Neural crest cell (in vitro differentiated cells): ENCODE measurements around the gene TEX48. TPM values are rescaled to one million over a fixed set of nuclear protein-coding genes. Genes with fewer than 3 reads are reported as not detected.

ENCODE experiments used
- DNase-seq: peaks from one replicate; pipeline ENCODE4 v3.0.0; 2021; ENCODE audit warnings: low read depth, mixed read lengths, low spot score
- H3K27ac Mint-ChIP-seq: one replicate; pipeline ENCODE4 v1.8.0; 2021; ENCODE audit warnings: mild to moderate bottlenecking, mixed read lengths; ENCODE audit not compliant: unreplicated experiment
- H3K27me3 Mint-ChIP-seq: 2 replicates; pipeline ENCODE4 v1.8.0; 2021; ENCODE audit warnings: low read depth, mild to moderate bottlenecking, mixed read lengths
- H3K36me3 Mint-ChIP-seq: 2 replicates; pipeline ENCODE4 v1.8.0; 2021; ENCODE audit warnings: low read depth, mild to moderate bottlenecking, mixed read lengths
- H3K4me1 Mint-ChIP-seq: 2 replicates; pipeline ENCODE4 v1.8.0; 2021; ENCODE audit warnings: mixed read lengths
- H3K4me3 Mint-ChIP-seq: one replicate; pipeline ENCODE4 v1.8.0; 2021; ENCODE audit warnings: mild to moderate bottlenecking, mixed read lengths
- H3K9me3 Mint-ChIP-seq: 2 replicates; pipeline ENCODE4 v1.8.0; 2021; ENCODE audit warnings: mixed read lengths
- CTCF ChIP-seq: fragments of 200-600 bp; sonication (generic); conservative IDR thresholded peaks from 2 replicates; pipeline ENCODE4 v1.5.0; 2021; ENCODE audit warnings: antibody characterized with exemption, mild to moderate bottlenecking
- total RNA-seq: library from RNA; stranded (reverse); gene quantifications from 2 replicates; pipeline ENCODE4 v1.2.1, GENCODE V29; 2021

TEX48 gene
- total RNA-seq, 1 donor from 2014 or later, result not detected

- Mint-ChIP-seq H3K27ac (no peak overlapping the region), H3K27me3 (no peaks in the 10 kb centered on the region), H3K4me3 (no peak overlapping the region), H3K9me3 (no peaks in the 10 kb centered on the region), H3K4me1 (no peaks in the 10 kb centered on the region), H3K36me3 (peaks cover 2% of the 10 kb centered on the region)
- DNase-seq, result no peak
- TF ChIP-seq CTCF, result no peak
Measured at GRCh38 chr9:114634387-114634786, 47.6 kb downstream of the TEX48 start.

GRCh38 chr9:114633438-114634089 lies 48.4 kb downstream of the TEX48 start:
- TF ChIP-seq CTCF, result no peak
- H3K36me3 Mint-ChIP-seq, result no peaks in the 10 kb centered on the region
- H3K9me3 Mint-ChIP-seq, result no peaks in the 10 kb centered on the region
- H3K27me3 Mint-ChIP-seq, result no peaks in the 10 kb centered on the region
- DNase-seq, result no peak
- no peak overlapping the region for H3K4me3 Mint-ChIP-seq
- H3K4me1 Mint-ChIP-seq, result no peaks in the 10 kb centered on the region
- no peak overlapping the region for H3K27ac Mint-ChIP-seq

GRCh38 chr9:114631166-114631565 lies 50.8 kb downstream of the TEX48 start:
- no peaks in the 10 kb centered on the region for H3K27me3 Mint-ChIP-seq
- H3K4me1 Mint-ChIP-seq, result no peaks in the 10 kb centered on the region
- H3K36me3 Mint-ChIP-seq, result no peaks in the 10 kb centered on the region
- no peak overlapping the region for H3K4me3 Mint-ChIP-seq
- TF ChIP-seq CTCF, result no peak
- H3K27ac Mint-ChIP-seq, result no peak overlapping the region
- no peaks in the 10 kb centered on the region for H3K9me3 Mint-ChIP-seq
- no peak for DNase-seq

GRCh38 chr9:114629563-114630090 lies 52.4 kb downstream of the TEX48 start:
- H3K9me3 Mint-ChIP-seq, result no peaks in the 10 kb centered on the region
- H3K4me3 Mint-ChIP-seq, result no peak overlapping the region
- H3K27ac Mint-ChIP-seq, result no peak overlapping the region
- no peak for TF ChIP-seq CTCF
- no peaks in the 10 kb centered on the region for H3K4me1 Mint-ChIP-seq
- no peaks in the 10 kb centered on the region for H3K27me3 Mint-ChIP-seq
- H3K36me3 Mint-ChIP-seq, result no peaks in the 10 kb centered on the region
- DNase-seq, result no peak

GRCh38 chr9:114627553-114627952 lies 54.4 kb downstream of the TEX48 start:
- no peak for TF ChIP-seq CTCF
- no peak for DNase-seq
- no peaks in the 10 kb centered on the region for H3K36me3 Mint-ChIP-seq
- H3K4me3 Mint-ChIP-seq, result no peak overlapping the region
- no peaks in the 10 kb centered on the region for H3K27me3 Mint-ChIP-seq
- H3K9me3 Mint-ChIP-seq, result no peaks in the 10 kb centered on the region
- no peaks in the 10 kb centered on the region for H3K4me1 Mint-ChIP-seq
- H3K27ac Mint-ChIP-seq, result no peak overlapping the region
